ENCODE results near the gene CRYBG3.

The CRYBG3 gene

DNA sequence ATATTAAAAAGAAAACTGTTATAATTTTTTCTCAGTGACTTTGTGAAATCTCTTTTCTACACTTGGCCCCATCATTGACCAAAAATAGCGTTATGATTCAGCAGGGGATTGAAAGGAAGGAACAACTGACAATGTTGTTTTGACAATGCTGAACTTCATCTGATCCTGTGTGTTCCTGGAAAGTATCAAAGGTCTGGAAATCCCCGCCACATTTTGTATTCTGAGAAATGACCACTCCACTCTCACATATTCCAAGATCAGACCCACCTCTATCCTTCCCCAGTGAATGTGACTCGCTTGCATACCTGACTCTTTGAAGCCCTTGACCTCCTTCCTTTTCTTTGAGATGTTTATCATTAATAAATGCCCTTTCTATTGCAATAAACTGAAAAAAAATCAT is 160.1 kb downstream of the CRYBG3 start:
- DNase-seq, result no peak

DNA sequence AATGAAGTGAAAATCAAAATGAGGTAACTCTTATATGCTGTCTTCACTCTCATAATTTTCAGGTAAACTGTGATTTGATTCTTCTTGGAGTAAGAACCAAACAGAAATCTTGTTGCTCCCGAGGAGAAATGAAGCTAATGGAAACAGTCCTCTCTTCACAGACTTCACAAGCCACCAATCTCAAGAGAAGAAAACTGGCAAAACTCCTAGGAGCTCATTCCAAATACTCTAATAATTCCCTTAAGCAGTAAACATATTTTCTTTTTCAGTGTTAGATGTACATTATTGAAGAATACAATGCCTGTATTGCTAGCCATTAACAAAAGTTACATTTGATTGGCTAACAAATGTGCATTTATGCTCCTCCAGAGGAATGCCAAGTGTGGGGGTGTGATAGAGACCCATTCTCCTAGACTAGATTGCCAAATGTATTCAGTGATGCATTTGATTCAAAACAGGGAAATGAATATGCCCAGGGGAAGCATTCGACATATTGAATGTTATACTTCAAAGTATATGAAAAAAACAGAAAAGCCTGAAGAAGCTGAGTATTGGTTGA is 162.2 kb downstream of the CRYBG3 start:
- no peak for DNase-seq

DNA sequence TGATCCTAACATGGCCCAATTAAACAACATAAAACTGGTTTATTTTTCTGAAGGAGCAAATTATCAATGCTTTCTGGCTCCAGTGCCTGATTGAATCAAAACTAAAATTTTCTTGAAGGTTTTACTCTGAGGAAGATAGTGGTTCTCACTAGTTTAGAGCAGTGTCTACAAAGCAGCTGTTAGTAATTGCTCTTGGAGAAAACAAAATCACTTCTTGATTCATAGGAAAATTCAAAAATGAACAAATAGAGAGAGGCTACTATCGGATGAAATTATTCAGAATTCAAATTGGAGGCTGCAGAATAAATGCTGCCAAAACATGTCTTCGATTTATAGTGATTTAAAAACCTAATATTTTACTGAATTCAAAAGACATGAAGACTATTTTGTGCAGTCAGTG is 165.5 kb downstream of the CRYBG3 start:
- DNase-seq, result no peak

DNA sequence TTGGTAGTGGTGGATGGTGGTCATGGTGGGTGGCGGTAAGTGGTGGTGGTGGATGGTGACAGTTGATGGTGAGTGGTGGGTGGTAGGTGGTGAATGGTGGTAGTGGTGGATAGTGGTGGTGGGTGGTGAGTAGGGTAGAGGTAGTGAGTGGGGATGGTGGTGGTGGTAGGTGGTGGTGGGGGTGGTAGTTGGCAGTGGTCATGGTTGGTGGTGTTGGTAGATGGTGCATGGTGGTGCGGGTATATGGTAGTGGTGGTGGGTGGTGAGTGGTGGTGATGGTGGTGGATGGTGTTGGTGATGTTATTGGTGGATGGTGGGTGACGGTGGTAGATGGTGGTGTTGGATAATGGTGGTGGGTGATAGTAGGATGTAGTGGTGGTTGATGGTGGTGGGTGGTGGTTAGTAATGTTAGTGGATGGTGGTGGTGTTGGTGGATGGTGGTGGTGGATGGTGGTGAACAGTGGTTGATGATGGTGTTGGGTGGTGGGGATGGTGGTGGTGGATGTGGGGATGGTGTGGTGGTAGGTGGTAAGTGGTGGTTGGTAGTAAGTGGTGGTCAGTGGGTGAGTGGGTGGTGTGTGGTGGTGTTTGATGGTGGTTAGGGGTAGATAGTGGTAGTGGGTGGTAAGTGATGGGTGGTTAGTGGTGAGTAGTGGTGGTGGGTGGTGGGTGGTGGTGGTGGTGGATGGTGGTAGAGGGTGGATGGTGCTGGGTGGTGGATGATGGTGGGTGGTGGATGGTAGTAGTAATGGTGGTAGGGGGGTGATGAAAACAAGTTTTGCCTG is 167.2 kb downstream of the CRYBG3 start:
- no peak for DNase-seq

DNA sequence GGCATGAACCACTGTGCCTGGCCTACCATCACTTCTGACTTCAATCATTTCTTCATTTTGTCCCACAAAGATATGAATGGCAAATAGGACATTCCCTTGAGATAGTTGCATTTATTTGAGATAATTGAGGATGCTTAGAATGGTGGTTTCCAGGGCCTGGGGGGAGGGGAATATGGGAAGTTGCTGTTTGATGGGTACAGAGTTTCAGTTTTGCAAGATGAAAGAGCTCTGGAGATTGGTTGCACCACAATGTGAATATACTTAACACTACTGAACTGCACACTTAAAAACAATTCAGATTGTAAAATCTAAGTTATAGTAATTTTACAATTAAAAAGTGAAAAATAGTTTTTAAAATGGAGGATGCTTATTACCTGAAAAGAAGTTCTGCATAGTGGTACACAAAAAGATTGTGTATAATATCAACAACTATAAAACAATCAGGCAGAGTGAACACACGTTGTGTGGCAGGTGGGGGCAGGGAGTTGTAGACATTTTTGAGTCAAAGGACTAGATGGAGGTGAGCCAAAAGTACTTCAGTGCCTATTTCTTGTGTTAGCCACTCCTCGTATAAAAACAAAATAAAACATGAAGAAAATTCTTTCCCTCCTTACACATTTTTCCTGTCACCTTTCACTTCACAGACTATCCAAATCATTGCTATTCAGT is 168.9 kb downstream of the CRYBG3 start:
- DNase-seq, result no peak

DNA sequence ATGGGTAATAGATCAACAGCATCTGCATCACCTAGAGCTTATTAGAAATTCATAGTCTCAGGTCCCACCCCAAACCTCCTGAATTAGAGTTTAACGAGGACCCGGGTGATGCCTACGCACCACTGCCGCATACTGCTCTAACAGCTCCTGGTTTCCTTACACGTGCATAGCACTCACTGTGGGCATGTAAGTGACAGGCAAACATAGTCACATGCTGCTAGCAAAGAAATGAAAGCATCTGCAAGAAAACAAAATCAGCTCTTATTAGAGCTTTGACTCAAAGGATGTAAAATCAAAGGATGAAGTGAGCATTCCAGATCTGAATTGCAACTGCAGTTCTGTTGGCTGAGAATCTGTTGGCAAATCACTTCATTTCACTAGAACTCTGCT is 169.5 kb downstream of the CRYBG3 start:
- DNase-seq, result peak; percentile 32

DNA sequence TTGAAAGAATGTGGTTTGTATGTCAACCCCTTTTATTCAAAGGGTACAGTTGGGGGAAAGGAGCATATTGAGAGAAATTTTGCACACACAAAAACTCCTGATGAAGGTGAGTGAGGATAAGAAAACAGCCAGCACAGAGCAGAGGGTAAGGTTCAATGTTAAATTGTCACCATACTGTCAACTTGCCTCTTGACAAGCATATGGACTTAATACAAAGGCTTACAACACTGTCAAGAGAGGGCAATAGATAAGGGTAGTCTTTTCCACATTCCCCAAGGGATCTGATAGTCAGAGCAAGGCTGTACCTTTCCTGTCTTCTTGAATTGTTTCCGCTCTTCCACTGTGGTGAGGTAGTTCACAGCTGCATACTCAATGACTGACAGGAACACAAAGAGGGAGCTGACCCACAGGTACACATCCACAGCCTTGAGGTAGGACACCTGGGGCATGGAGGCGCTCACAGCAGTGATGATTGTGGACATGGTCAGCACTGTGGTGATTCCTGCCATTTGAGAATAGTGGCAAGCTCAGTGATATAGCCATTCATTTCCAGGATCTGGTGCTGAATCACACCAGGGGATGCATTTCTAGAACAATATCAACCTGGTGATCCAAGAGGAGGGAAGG is 170.8 kb downstream of the CRYBG3 start:
- DNase-seq, result no peak

DNA sequence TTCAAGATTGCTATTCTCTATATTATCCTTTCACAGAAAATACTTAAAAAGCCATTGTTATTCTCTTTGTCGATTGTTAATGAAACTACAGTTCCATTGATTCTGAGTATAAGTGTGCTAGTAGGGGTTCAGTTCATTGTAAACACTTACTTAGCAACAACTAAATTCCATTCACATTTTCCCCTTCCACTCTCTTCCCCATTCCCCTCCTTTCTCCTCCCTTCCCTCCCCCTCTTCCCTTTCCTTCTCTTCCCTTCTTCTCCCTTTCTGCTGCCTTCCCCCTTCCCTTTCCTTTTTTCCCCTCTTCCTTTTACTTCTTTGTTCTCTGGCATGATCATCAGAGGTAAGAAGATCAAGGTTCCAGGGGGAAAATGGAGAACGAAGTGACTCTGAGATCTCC is 171.7 kb downstream of the CRYBG3 start:
- no peak for DNase-seq

DNA sequence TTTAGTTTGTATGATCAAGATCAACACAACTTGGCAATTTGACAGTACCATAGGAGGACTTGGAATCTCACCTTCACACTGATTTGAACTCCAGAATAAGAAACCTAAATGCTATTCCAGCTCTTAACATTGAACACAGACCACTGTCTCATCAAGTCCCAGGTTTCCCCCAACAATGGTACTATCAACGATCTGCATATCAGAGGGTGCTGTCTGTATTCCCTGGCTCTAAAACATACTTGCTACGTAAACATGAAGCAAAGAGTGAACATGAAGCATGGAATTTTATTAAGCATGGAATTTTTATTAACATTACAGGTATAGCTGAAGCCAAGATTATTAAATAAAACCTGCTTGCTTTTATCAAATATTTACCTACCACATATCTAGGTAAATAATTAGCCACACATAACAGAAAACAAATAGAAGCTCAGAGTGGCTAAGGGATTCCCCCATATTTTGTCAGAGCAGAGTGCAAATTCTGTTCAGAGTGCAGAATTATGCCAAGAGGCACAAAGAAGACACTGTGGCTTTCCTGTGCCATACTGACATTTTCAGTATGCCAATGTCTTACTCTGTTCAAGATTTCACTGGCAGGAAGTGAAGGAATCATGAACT is 172.6 kb downstream of the CRYBG3 start:
- no peak for DNase-seq
